CD4-positive, alpha-beta T cell (primary cell): ENCODE data around the gene PTGFRN. TPM values are rescaled to one million over a fixed set of nuclear protein-coding genes. Genes with fewer than 3 reads are reported as not detected.
"Not testable (repeated sequence)": the region's sequence is repeated elsewhere in the genome, so short reads cannot be mapped to it uniquely, and the experiment has no call there.

ENCODE experiments used
- ATAC-seq: fragments of 200-7000 bp; cut with Tn5 transposase; one replicate; pipeline ENCODE4 v1.10.0; 2022; ENCODE audit warnings: mild to moderate bottlenecking; ENCODE audit not compliant: poor library complexity
- CTCF ChIA-PET: fragments of 350-600 bp; sonication (Branson Sonifier 250); formaldehyde crosslinking; loops from one replicate; lab custom pipeline; 2021; ENCODE audit warnings: antibody characterized with exemption, inconsistent platforms; lab: Charles Lee
- POLR2A ChIA-PET: fragments of 350-600 bp; sonication (Branson Sonifier 250); formaldehyde crosslinking; loops from one replicate; lab custom pipeline; 2021; ENCODE audit warnings: antibody characterized with exemption, inconsistent platforms; lab: Charles Lee
- DNase-seq, 14 experiments: peaks; one replicate each; pipeline ENCODE4 v3.0.0-alpha.2; 2013 to 2020; ENCODE audit warnings: mixed read lengths in 2 of 14
- H3K27ac ChIP-seq, 2 donors: one replicate each; pipeline versions ENCODE4 v1.5.1 to v1.7.0; 2013; ENCODE audit warnings: low read length in 2 of 2, low read depth in 1 of 2, mild to moderate bottlenecking in 1 of 2
- H3K27me3 ChIP-seq, 2 experiments: 1 replicate in 1 of 2; 2 replicates in 1 of 2; pipeline versions ENCODE4 v1.6.1 to v1.7.0; 2013; ENCODE audit warnings: low read length in 2 of 2, control low read depth in 1 of 2, mild to moderate bottlenecking in 1 of 2, moderate library complexity in 1 of 2; ENCODE audit not compliant: insufficient read depth in 2 of 2, control insufficient read depth in 1 of 2
- H3K36me3 ChIP-seq: one replicate; pipeline ENCODE4 v1.6.1; 2013; ENCODE audit warnings: low read length, control low read depth; ENCODE audit not compliant: insufficient read depth
- H3K4me1 ChIP-seq: one replicate; pipeline ENCODE4 v1.6.1; 2013; ENCODE audit warnings: low read length, control low read depth; ENCODE audit not compliant: insufficient read depth
- H3K4me3 ChIP-seq: one replicate; pipeline ENCODE4 v1.5.1; 2013; ENCODE audit warnings: mild to moderate bottlenecking, low read length, moderate library complexity
- H3K9me3 ChIP-seq, 2 experiments: 1 replicate in 1 of 2; 2 replicates in 1 of 2; pipeline versions ENCODE4 v1.6.1 to v1.7.0; 2013; ENCODE audit warnings: low read length in 2 of 2, mild to moderate bottlenecking in 2 of 2, control low read depth in 1 of 2, moderate library complexity in 1 of 2; ENCODE audit not compliant: control insufficient read depth in 1 of 2, insufficient read depth in 1 of 2
- H3K27ac Mint-ChIP-seq: one replicate; pipeline ENCODE4 v1.8.0; 2020; ENCODE audit warnings: mixed read lengths
- H3K27me3 Mint-ChIP-seq: one replicate; pipeline ENCODE4 v1.8.0; 2021; ENCODE audit warnings: mixed read lengths
- H3K36me3 Mint-ChIP-seq: one replicate; pipeline ENCODE4 v1.8.0; 2021; ENCODE audit warnings: low read depth, mixed read lengths
- H3K4me1 Mint-ChIP-seq: one replicate; pipeline ENCODE4 v1.8.0; 2021; ENCODE audit warnings: low read depth, mixed read lengths
- H3K4me3 Mint-ChIP-seq: one replicate; pipeline ENCODE4 v1.8.0; 2020; ENCODE audit warnings: mild to moderate bottlenecking, mixed read lengths
- H3K9me3 Mint-ChIP-seq: one replicate; pipeline ENCODE4 v1.8.0; 2020; ENCODE audit warnings: mixed read lengths
- intact Hi-C, 2 experiments: fragments of 100-400 bp; cut with DNase I in 1 of 2; cut with micrococcal nuclease in 1 of 2; formaldehyde crosslinking; loops; one replicate each; pipeline versions ENCODE4 v1.15.1 to v1.9.0; 2023 to 2025; cut with DNase I, micrococcal nuclease
- total RNA-seq, 174 experiments: library from RNA in 2 of 174; stranded (reverse) in 2 of 174; gene quantifications; one replicate each; pipeline ENCODE4 v1.2.3 and lab custom pipeline; 2021 to 2026
- TF ChIP-seq, protein P1 (sequence below): fragments of 200-600 bp; IDR thresholded peaks from one replicate; pipeline ENCODE4 v1.8.0; 2022; ENCODE audit warnings: antibody characterized with exemption, mild to moderate bottlenecking

PTGFRN gene
- total RNA-seq, 2 experiments from 2014 or later, result 0.38 to 0.45 TPM

DNA sequence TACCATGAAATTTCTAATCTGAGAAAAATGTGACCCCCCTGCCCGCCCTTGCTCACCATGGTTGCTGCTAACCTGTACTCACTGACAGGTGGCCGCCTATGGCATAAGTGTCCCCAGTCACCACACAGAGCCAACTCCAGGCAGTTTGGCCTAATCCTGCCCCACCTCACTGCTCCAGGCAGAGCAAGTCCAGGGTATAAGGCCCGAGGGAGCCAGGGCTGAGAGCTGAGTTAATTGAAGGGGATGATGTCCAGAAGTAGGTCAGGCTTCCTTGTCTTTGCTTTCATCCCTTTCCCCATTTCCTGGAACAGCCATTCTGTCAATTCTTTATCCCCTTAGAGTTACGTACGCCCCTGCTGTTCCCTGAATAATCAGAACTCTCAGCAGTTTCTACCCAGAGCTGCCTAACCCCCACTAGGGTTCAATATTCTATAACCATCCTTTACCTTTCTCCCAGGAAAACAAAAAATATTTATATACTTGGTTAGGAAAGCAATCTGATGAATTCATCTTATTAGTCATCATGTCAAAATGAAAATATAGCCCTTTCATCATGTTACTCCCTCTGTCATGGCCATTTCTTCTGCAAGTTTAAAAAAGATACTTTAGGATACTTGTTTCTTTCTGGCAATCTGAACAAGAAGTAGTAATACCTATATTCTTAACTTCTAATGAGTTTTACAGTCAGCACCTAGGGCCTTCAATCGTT lies 62.4 kb downstream of the PTGFRN start:
- no peak for ATAC-seq
- CTCF ChIA-PET, result no interaction called here
- POLR2A ChIA-PET, result no interaction called here
- no peaks in the 10 kb centered on the region for H3K36me3 ChIP-seq
- Mint-ChIP-seq H3K4me1 (no peaks in the 10 kb centered on the region), H3K27ac (no peak overlapping the region), H3K27me3 (no peaks in the 10 kb centered on the region), H3K36me3 (no peaks in the 10 kb centered on the region), H3K9me3 (no peaks in the 10 kb centered on the region), H3K4me3 (no peak overlapping the region)
- TF ChIP-seq, protein P1, sequence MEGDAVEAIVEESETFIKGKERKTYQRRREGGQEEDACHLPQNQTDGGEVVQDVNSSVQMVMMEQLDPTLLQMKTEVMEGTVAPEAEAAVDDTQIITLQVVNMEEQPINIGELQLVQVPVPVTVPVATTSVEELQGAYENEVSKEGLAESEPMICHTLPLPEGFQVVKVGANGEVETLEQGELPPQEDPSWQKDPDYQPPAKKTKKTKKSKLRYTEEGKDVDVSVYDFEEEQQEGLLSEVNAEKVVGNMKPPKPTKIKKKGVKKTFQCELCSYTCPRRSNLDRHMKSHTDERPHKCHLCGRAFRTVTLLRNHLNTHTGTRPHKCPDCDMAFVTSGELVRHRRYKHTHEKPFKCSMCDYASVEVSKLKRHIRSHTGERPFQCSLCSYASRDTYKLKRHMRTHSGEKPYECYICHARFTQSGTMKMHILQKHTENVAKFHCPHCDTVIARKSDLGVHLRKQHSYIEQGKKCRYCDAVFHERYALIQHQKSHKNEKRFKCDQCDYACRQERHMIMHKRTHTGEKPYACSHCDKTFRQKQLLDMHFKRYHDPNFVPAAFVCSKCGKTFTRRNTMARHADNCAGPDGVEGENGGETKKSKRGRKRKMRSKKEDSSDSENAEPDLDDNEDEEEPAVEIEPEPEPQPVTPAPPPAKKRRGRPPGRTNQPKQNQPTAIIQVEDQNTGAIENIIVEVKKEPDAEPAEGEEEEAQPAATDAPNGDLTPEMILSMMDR, result no peak
- H3K27ac ChIP-seq, result no peak overlapping the region
- H3K4me3 ChIP-seq, result no peak overlapping the region
- no peaks in the 10 kb centered on the region for H3K4me1 ChIP-seq
- intact Hi-C loops, result no loop called here
- peaks cover 0 to 7% of the 10 kb centered on the region in 2 experiments for H3K9me3 ChIP-seq
- H3K27me3 ChIP-seq, result no peaks in the 10 kb centered on the region
- DNase-seq, result no peak

DNA sequence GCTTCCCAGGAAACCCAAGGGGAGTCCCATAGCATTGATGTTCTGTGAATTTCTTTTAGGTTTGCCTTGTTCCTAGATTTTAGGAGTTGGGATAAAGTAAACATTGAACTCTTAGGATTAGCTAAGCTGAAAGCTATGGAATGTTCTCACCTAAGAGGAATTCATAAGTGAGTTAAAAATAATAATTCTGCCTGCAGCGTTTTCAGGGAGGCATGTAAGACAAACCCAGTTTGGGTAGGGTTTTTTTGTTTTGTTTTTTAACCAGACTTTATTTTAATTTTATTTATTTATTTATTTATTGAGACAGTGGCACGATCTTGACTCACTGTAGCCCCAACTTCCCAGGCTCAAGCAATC lies 62.9 kb downstream of the PTGFRN start:
- Histone ChIP-seq H3K4me1 (no peaks in the 10 kb centered on the region), H3K9me3 (peaks cover 0 to 7% of the 10 kb centered on the region in 2 experiments), H3K36me3 (no peaks in the 10 kb centered on the region), H3K27me3 (no peaks in the 10 kb centered on the region), H3K4me3 (no peak overlapping the region), H3K27ac (no peak overlapping the region)
- Mint-ChIP-seq H3K9me3 (no peaks in the 10 kb centered on the region), H3K4me1 (no peaks in the 10 kb centered on the region), H3K36me3 (no peaks in the 10 kb centered on the region), H3K4me3 (no peak overlapping the region), H3K27me3 (no peaks in the 10 kb centered on the region), H3K27ac (no peak overlapping the region)
- ATAC-seq, result no peak
- POLR2A ChIA-PET, result no interaction called here
- intact Hi-C loops, result no loop called here
- TF ChIP-seq, protein P1, result no peak
- no peak for DNase-seq
- CTCF ChIA-PET, result no interaction called here

DNA sequence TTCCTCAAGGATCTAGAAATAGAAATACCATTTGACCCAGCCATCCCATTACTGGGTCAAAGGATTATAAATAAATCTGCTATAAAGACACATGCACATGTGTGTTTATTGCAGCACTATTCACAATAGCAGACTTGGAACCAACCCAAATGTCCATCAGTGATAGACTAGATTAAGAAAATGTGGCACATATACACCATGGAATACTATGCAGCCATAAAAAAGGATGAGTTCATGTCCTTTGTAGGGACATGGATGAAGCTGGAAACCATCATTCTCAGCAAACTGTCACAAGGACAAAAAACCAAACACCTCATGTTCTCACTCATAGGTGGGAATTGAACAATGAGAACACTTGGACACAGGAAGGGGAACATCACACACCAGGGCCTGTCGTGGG lies 70.6 kb downstream of the PTGFRN start:
- not testable (repeated sequence) for ATAC-seq

DNA sequence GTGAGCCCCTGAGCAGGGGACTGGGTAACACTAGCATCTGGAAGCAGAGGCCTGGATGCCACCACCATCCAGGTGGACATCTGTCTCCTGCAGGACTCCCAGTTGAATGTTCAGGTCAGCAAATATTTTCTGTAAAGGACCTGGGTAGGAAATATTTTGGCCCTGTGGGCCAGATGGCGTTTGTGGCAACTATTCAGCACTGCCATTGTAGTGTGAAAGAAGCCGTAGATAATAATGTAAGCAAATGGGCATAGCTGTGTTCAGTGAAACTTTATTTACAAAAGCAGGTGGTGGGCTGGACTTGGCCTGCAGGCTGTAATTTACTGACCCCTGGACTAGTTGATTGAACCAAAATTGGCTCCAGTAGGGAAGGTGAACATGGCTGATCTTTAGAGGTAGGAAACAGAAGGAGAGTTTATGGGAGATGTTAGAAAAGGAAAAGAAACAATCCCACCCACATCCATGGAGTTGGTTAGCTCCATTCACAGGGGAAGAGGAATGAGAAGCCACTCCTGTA lies 71.9 kb downstream of the PTGFRN start:
- Histone ChIP-seq H3K9me3 (no peaks in the 10 kb centered on the region), H3K27ac (no peak overlapping the region), H3K27me3 (no peaks in the 10 kb centered on the region), H3K36me3 (no peaks in the 10 kb centered on the region), H3K4me1 (peaks cover 11% of the 10 kb centered on the region), H3K4me3 (no peak overlapping the region)
- TF ChIP-seq, protein P1, result no peak
- no peak overlapping the region for H3K4me3 Mint-ChIP-seq
- peaks cover 18% of the 10 kb centered on the region for H3K4me1 Mint-ChIP-seq
- DNase-seq, result no peak
- CTCF ChIA-PET, result no interaction called here
- H3K9me3 Mint-ChIP-seq, result no peaks in the 10 kb centered on the region
- intact Hi-C loops, result no loop called here
- H3K36me3 Mint-ChIP-seq, result no peaks in the 10 kb centered on the region
- POLR2A ChIA-PET, result no interaction called here
- no peak for ATAC-seq
- no peaks in the 10 kb centered on the region for H3K27me3 Mint-ChIP-seq
- H3K27ac Mint-ChIP-seq, result no peak overlapping the region

More for the DNA sequence above, 70.6 kb downstream of the PTGFRN start:
- H3K4me3 Mint-ChIP-seq, H3K27me3 ChIP-seq, H3K27ac ChIP-seq, H3K36me3 ChIP-seq, CTCF ChIA-PET, POLR2A ChIA-PET, intact Hi-C loops, H3K36me3 Mint-ChIP-seq, H3K9me3 ChIP-seq, H3K4me3 ChIP-seq, H3K27ac Mint-ChIP-seq, H3K27me3 Mint-ChIP-seq, DNase-seq, H3K4me1 ChIP-seq, H3K9me3 Mint-ChIP-seq: not testable (repeated sequence)
- H3K4me1 Mint-ChIP-seq, result peaks cover 10% of the 10 kb centered on the region
